CD8-positive, alpha-beta memory T cell (primary cell): ENCODE measurements around the gene GPR62. TPM values are rescaled to one million over a fixed set of nuclear protein-coding genes. Genes with fewer than 3 reads are reported as not detected.

Experiments used
- CTCF ChIA-PET: fragments of 350-600 bp; sonication (Branson Sonifier 250); formaldehyde crosslinking; loops from one replicate; lab custom pipeline; 2021; ENCODE audit warnings: antibody characterized with exemption; lab: Charles Lee
- POLR2A ChIA-PET: fragments of 350-600 bp; sonication (Branson Sonifier 250); formaldehyde crosslinking; loops from one replicate; lab custom pipeline; 2021; ENCODE audit warnings: antibody characterized with exemption; lab: Charles Lee
- DNase-seq, 5 donors: peaks; one replicate each; pipeline versions ENCODE4 v3.0.0 to v3.0.0-alpha.2; 2020 to 2022; ENCODE audit warnings: mixed read lengths in 1 of 5
- H3K27ac ChIP-seq: one replicate; pipeline ENCODE4 v1.7.0; 2013; ENCODE audit warnings: low read depth, mild to moderate bottlenecking, low read length, moderate library complexity
- H3K27me3 ChIP-seq: 2 replicates; pipeline ENCODE4 v1.7.0; 2013; ENCODE audit warnings: low read length, mild to moderate bottlenecking; ENCODE audit not compliant: insufficient read depth, poor library complexity, severe bottlenecking
- H3K36me3 ChIP-seq: 2 replicates; pipeline ENCODE4 v1.7.0; 2013; ENCODE audit warnings: mild to moderate bottlenecking, low read length, moderate library complexity; ENCODE audit not compliant: insufficient read depth
- H3K4me1 ChIP-seq: 2 replicates; pipeline ENCODE4 v1.7.0; 2013; ENCODE audit warnings: mild to moderate bottlenecking, low read length, moderate library complexity; ENCODE audit not compliant: insufficient read depth
- H3K4me3 ChIP-seq: 2 replicates; pipeline ENCODE4 v1.7.0; 2013; ENCODE audit warnings: mild to moderate bottlenecking, low read length
- H3K9me3 ChIP-seq: 2 replicates; pipeline ENCODE4 v1.7.0; 2013; ENCODE audit warnings: mild to moderate bottlenecking, low read length
- H3K27ac Mint-ChIP-seq, 8 donors: one replicate each; pipeline ENCODE4 v1.8.0; 2020 to 2021; ENCODE audit warnings: mixed read lengths in 8 of 8, mild to moderate bottlenecking in 6 of 8, inconsistent platforms in 3 of 8, moderate library complexity in 3 of 8
- H3K27me3 Mint-ChIP-seq, 2 donors: one replicate each; pipeline ENCODE4 v1.8.0; 2020 to 2021; ENCODE audit warnings: mixed read lengths in 2 of 2, mild to moderate bottlenecking in 1 of 2, moderate library complexity in 1 of 2
- H3K36me3 Mint-ChIP-seq, 3 donors: one replicate each; pipeline ENCODE4 v1.8.0; 2020 to 2021; ENCODE audit warnings: mixed read lengths in 3 of 3, inconsistent platforms in 1 of 3, mild to moderate bottlenecking in 1 of 3
- H3K4me1 Mint-ChIP-seq, 3 donors: one replicate each; pipeline ENCODE4 v1.8.0; 2020 to 2021; ENCODE audit warnings: mixed read lengths in 3 of 3, inconsistent platforms in 1 of 3, mild to moderate bottlenecking in 1 of 3
- H3K4me3 Mint-ChIP-seq, 7 donors: one replicate each; pipeline ENCODE4 v1.8.0; 2020 to 2021; ENCODE audit warnings: mixed read lengths in 7 of 7, mild to moderate bottlenecking in 6 of 7, moderate library complexity in 4 of 7, inconsistent platforms in 2 of 7
- H3K9me3 Mint-ChIP-seq, 5 donors: one replicate each; pipeline ENCODE4 v1.8.0; 2020 to 2022; ENCODE audit warnings: mixed read lengths in 5 of 5, mild to moderate bottlenecking in 3 of 5, moderate library complexity in 2 of 5, inconsistent platforms in 1 of 5
- polyA plus RNA-seq: library from polyadenylated mRNA; unstranded; fragments of 300-500 nt; fragmentation: Illumina TruSeq; gene quantifications from one replicate; pipeline ENCODE4 v1.2.3, GENCODE V29; 2021
- total RNA-seq, 2 experiments: library from RNA; stranded (reverse); gene quantifications; one replicate each; pipeline ENCODE4 v1.2.3, GENCODE V29; 2021

The GPR62 gene
- total and polyA plus RNA-seq, 3 experiments from 2014 or later: not detected

DNA sequence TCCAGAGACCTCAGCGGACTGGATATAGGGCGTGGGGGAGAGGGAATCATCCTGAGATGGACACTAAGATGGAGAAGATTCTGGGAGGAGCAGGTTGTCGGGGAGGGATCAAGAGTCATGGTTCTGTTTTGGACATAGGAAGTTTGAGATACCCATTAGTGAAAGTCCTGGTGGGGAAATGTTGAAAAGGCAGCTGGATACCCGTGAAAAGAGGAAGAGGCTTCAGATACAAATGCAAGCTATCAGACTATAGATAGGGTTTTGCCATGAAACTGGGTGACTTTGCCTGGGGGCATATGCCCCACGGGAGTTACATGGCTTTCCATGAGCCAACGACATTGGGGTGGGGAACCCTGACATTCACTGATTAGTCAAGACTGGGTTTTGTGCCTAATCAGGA lies 1.1 kb upstream of the GPR62 start:
- no peak overlapping the region for H3K4me3 ChIP-seq
- H3K27ac Mint-ChIP-seq: peak overlapping the region in 1 of 8 donors; percentile 74
- peaks cover 6% of the 10 kb centered on the region for H3K4me1 ChIP-seq
- CTCF ChIA-PET: interaction anchor here (1.1 to 3.0 kb wide), 4 partner anchors 11 to 29 kb away, joined by 3 to 13 read pairs (median 5); partner anchors contain the start of genes ABHD14A, ABHD14B, ACY1 and RRP9
- H3K27me3 ChIP-seq: peaks cover 18% of the 10 kb centered on the region
- H3K27ac ChIP-seq: no peak overlapping the region
- H3K4me1 Mint-ChIP-seq: peaks cover 5 to 9% (median 6%) of the 10 kb centered on the region in 3 donors
- peak overlapping the region in 2 of 7 donors; percentile 8 to 11 for H3K4me3 Mint-ChIP-seq
- H3K9me3 Mint-ChIP-seq: no peaks in the 10 kb centered on the region
- H3K9me3 ChIP-seq: no peaks in the 10 kb centered on the region
- no peak for DNase-seq
- H3K36me3 Mint-ChIP-seq: peaks cover 2 to 6% (median 5%) of the 10 kb centered on the region in 3 donors
- H3K36me3 ChIP-seq: no peaks in the 10 kb centered on the region
- POLR2A ChIA-PET: no interaction called here
- H3K27me3 Mint-ChIP-seq: peaks cover 22 to 39% of the 10 kb centered on the region in 2 donors

DNA sequence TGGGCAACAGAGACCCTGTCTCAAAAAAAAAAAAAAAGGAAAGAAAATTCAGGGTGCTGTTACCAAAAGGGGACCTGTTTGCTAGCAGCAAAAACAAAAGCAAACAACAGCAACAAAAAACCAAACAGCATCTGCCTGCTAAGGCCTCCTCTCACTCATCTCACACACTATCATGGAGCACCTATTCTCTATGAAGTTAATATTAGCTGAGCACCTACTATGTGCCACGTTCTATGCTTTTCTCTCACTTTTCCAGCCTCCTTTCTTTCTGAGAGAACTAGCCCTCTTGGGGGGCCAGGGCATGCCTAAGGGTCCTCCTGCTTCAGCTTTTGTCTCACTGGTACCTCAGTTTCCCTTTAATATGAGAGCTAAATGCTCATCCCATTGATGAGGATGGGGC lies 468 bp upstream of the GPR62 start:
- Mint-ChIP-seq H3K4me1 (peaks cover 5 to 9% (median 6%) of the 10 kb centered on the region in 3 donors), H3K27me3 (peaks cover 22 to 42% of the 10 kb centered on the region in 2 donors), H3K36me3 (peaks cover 2 to 6% (median 5%) of the 10 kb centered on the region in 3 donors), H3K9me3 (no peaks in the 10 kb centered on the region), H3K27ac (no peak overlapping the region), H3K4me3 (peak overlapping the region in 1 of 7 donors; percentile 11)
- POLR2A ChIA-PET: no interaction called here
- Histone ChIP-seq H3K4me1 (peaks cover 6% of the 10 kb centered on the region), H3K4me3 (no peak overlapping the region), H3K27me3 (peaks cover 18% of the 10 kb centered on the region), H3K27ac (no peak overlapping the region), H3K36me3 (no peaks in the 10 kb centered on the region), H3K9me3 (no peaks in the 10 kb centered on the region)
- DNase-seq: no peak
- CTCF ChIA-PET: interaction anchor here (0.7 to 3.0 kb wide), 4 partner anchors 9 to 19 kb away, joined by 3 to 13 read pairs (median 6); partner anchors contain the start of genes ABHD14A, ABHD14B, PARP3 and RRP9

DNA sequence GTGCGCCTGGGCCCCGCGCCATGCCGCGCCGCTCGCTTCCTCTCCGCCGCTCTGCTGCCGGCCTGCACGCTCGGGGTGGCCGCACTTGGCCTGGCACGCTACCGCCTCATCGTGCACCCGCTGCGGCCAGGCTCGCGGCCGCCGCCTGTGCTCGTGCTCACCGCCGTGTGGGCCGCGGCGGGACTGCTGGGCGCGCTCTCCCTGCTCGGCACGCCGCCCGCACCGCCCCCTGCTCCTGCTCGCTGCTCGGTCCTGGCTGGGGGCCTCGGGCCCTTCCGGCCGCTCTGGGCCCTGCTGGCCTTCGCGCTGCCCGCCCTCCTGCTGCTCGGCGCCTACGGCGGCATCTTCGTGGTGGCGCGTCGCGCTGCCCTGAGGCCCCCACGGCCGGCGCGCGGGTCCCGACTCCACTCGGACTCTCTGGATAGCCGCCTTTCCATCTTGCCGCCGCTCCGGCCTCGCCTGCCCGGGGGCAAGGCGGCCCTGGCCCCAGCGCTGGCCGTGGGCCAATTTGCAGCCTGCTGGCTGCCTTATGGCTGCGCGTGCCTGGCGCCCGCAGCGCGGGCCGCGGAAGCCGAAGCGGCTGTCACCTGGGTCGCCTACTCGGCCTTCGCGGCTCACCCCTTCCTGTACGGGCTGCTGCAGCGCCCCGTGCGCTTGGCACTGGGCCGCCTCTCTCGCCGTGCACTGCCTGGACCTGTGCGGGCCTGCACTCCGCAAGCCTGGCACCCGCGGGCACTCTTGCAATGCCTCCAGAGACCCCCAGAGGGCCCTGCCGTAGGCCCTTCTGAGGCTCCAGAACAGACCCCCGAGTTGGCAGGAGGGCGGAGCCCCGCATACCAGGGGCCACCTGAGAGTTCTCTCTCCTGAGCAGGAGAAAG lies 951 bp downstream of the GPR62 start:
- peak in 3 of 5 donors; percentile 24 to 55 (median 52) for DNase-seq

DNA sequence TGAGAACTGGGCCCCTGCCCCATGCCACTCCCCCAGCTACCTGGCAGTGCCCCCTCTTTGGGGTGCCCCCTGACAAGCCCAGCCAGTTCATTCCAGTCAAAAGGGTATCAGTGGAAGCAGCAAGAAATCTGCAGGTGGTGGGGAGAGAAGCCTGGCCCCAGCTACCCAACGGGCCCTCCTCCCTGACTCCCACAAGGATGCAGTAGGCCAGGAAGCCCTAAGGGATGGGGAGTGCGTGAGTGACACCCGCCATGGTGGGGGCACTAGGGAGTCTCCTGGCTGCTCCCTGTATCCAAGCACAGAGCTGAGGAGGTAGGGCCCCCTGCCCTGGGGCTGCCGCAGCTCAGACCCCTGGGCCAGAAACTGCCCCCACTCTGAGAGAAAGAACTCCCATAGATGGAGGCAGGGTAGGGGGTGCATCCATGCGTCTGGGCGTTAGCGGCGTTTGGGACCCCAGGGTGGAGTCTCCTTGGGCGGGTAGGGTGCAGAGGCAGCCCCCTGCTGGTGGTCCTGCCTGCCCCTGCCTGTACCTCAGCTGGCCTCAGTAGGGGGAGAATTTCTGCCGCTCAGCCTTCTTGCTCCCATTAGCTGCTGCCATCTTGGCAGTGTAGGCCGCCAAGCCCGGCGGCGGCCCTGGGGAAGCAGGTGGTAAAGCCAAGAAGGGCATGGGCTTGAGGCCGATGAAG lies 2.5 kb downstream of the GPR62 start:
- Histone ChIP-seq H3K4me1 (peaks cover 6% of the 10 kb centered on the region), H3K27ac (no peak overlapping the region), H3K4me3 (no peak overlapping the region), H3K36me3 (no peaks in the 10 kb centered on the region), H3K9me3 (no peaks in the 10 kb centered on the region), H3K27me3 (peaks cover 18% of the 10 kb centered on the region)
- POLR2A ChIA-PET: interaction anchor here (0.6 kb wide), 1 partner anchor 25 kb away, joined by 14 read pairs; no protein-coding TSS in a partner anchor
- Mint-ChIP-seq H3K4me1 (peaks cover 5 to 9% (median 6%) of the 10 kb centered on the region in 3 donors), H3K9me3 (no peaks in the 10 kb centered on the region), H3K27ac (no peak overlapping the region), H3K4me3 (no peak overlapping the region), H3K36me3 (peaks cover 2 to 12% (median 6%) of the 10 kb centered on the region in 3 donors), H3K27me3 (peaks cover 20 to 43% of the 10 kb centered on the region in 2 donors)
- CTCF ChIA-PET: interaction anchor here (1.7 to 3.7 kb wide), 2 partner anchors 15 to 36 kb away, joined by 4 to 16 read pairs; partner anchors contain the start of gene ABHD14B
- DNase-seq: no peak

More for the DNA sequence above, 951 bp downstream of the GPR62 start:
- Mint-ChIP-seq H3K27ac (no peak overlapping the region), H3K4me1 (peaks cover 5 to 9% (median 6%) of the 10 kb centered on the region in 3 donors), H3K4me3 (peak overlapping the region; percentile 15 to 69 (median 50)), H3K36me3 (peaks cover 2 to 10% (median 6%) of the 10 kb centered on the region in 3 donors), H3K27me3 (peaks cover 20 to 42% of the 10 kb centered on the region in 2 donors), H3K9me3 (no peaks in the 10 kb centered on the region)
- Histone ChIP-seq H3K4me1 (peaks cover 6% of the 10 kb centered on the region), H3K9me3 (no peaks in the 10 kb centered on the region), H3K4me3 (peak overlapping the region; percentile 28), H3K36me3 (no peaks in the 10 kb centered on the region), H3K27ac (no peak overlapping the region), H3K27me3 (peaks cover 18% of the 10 kb centered on the region)
- ChIA-PET CTCF (interaction anchor here (1.7 to 3.7 kb wide), 3 partner anchors 17 to 37 kb away, joined by 4 to 16 read pairs (median 13); partner anchors contain the start of genes ABHD14A and ABHD14B), POLR2A (interaction anchor here (0.6 kb wide), 1 partner anchor 149 kb away, joined by 3 read pairs; no protein-coding TSS in a partner anchor)

GRCh38 chr3:51958603-51959521 lies 3.7 kb downstream of the GPR62 start:
- Histone ChIP-seq H3K27me3 (peaks cover 18% of the 10 kb centered on the region), H3K27ac (no peak overlapping the region), H3K4me1 (peaks cover 6% of the 10 kb centered on the region), H3K9me3 (no peaks in the 10 kb centered on the region), H3K4me3 (no peak overlapping the region), H3K36me3 (no peaks in the 10 kb centered on the region)
- H3K36me3 Mint-ChIP-seq: peaks cover 2 to 12% (median 6%) of the 10 kb centered on the region in 3 donors
- H3K4me3 Mint-ChIP-seq: no peak overlapping the region
- ChIA-PET CTCF (interaction anchor here (1.1 to 3.7 kb wide), 2 partner anchors 14 to 17 kb away, joined by 4 to 16 read pairs; partner anchors contain the start of genes ABHD14B and RRP9), POLR2A (no interaction called here)
- no peak for DNase-seq
- peaks cover 20 to 33% of the 10 kb centered on the region in 2 donors for H3K27me3 Mint-ChIP-seq
- H3K9me3 Mint-ChIP-seq: no peaks in the 10 kb centered on the region
- peaks cover 5 to 9% (median 6%) of the 10 kb centered on the region in 3 donors for H3K4me1 Mint-ChIP-seq
- no peak overlapping the region for H3K27ac Mint-ChIP-seq

DNA sequence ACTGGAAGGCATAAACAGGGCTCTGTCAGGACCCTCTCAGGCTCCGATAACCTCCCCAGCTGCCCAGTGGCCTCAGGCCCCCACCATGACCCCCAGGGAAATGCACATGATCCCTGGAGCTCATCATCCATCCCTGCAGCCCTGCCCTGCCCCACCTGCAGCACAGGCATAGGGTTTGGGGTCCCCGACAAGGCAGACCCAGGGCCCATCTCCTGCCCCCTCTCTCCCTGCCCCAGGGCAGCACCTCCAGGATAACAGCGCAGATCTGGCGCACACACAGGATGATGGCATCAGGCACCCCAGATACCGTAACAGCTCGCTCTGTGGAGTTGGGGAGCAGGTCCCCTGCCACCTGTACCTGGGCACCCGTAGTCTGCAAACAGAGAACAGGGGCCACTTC lies 4.5 kb downstream of the GPR62 start:
- Histone ChIP-seq H3K27ac (no peak overlapping the region), H3K27me3 (peaks cover 18% of the 10 kb centered on the region), H3K4me1 (peaks cover 6% of the 10 kb centered on the region), H3K9me3 (no peaks in the 10 kb centered on the region), H3K36me3 (no peaks in the 10 kb centered on the region), H3K4me3 (no peak overlapping the region)
- DNase-seq: no peak
- Mint-ChIP-seq H3K4me1 (peaks cover 5 to 9% (median 6%) of the 10 kb centered on the region in 3 donors), H3K27me3 (peaks cover 12 to 27% of the 10 kb centered on the region in 2 donors), H3K4me3 (no peak overlapping the region), H3K9me3 (no peaks in the 10 kb centered on the region), H3K36me3 (peaks cover 2 to 12% (median 6%) of the 10 kb centered on the region in 3 donors), H3K27ac (no peak overlapping the region)
- ChIA-PET POLR2A (no interaction called here), CTCF (interaction anchor here (1.1 to 3.7 kb wide), 2 partner anchors 13 to 18 kb away, joined by 4 to 16 read pairs; partner anchors contain the start of genes ABHD14B and RRP9)

- Mint-ChIP-seq H3K27me3 (peaks cover 7 to 19% of the 10 kb centered on the region in 2 donors), H3K4me1 (peaks cover 11 to 14% (median 12%) of the 10 kb centered on the region in 3 donors), H3K9me3 (no peaks in the 10 kb centered on the region), H3K4me3 (no peak overlapping the region), H3K27ac (no peak overlapping the region), H3K36me3 (peaks cover 5 to 12% (median 6%) of the 10 kb centered on the region in 3 donors)
- H3K36me3 ChIP-seq: no peaks in the 10 kb centered on the region
- no peak overlapping the region for H3K4me3 ChIP-seq
- POLR2A ChIA-PET: no interaction called here
- CTCF ChIA-PET: no interaction called here
- H3K9me3 ChIP-seq: no peaks in the 10 kb centered on the region
- H3K4me1 ChIP-seq: peaks cover 9% of the 10 kb centered on the region
- peaks cover 12% of the 10 kb centered on the region for H3K27me3 ChIP-seq
- DNase-seq: no peak
- no peak overlapping the region for H3K27ac ChIP-seq
These were observed 5.2 kb downstream of the GPR62 start for GRCh38 chr3:51960386-51960785.
